ENCODE measurements around the gene HSPA2. TPM values are rescaled to one million over a fixed set of nuclear protein-coding genes. Genes with fewer than 3 reads are reported as not detected.
"Not testable (repeated sequence)": the region's sequence is repeated elsewhere in the genome, so short reads cannot be mapped to it uniquely, and the experiment has no call there.

Gene HSPA2
- total RNA-seq, 2 experiments from 2014 or later, result 3.2 to 4.1 TPM

DNA sequence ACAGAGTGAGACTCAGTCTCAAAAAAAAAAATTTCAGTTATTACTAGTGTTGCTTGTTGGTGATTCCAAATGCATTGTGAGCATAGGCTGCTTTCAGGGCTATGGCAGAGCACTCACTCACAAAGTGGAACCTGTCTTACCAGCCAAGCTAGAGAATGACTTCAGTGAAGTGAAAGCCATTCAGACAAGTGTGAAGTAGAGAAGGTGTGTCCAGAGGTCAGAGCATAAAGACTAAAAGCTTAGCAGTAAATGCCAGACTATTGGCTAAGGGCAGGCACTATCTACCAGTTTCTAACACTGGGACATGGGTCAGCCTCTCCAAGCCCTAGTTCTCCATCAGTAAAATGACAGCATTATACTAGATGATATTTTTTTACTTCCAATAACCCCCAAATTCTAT, 21.9 kb downstream of the HSPA2 start:
- H3K4me1 Mint-ChIP-seq, result peaks cover 3% of the 10 kb centered on the region
- H3K36me3 Mint-ChIP-seq (ENCODE audit: low read depth), result no peaks in the 10 kb centered on the region
- no peak overlapping the region for H3K4me3 Mint-ChIP-seq
- ChIA-PET CTCF (interaction anchor here (1.5 to 3.2 kb wide), 2 partner anchors 12 to 74 kb away, joined by 3 to 10 read pairs; partner anchors contain the start of gene PPP1R36), POLR2A (no interaction called here)
- DNase-seq, result no peak
- ATAC-seq, result no peak
- intact Hi-C loops (cut with DNase I, micrococcal nuclease), result no loop called here
- H3K27ac Mint-ChIP-seq, result no peak overlapping the region
- H3K9me3 Mint-ChIP-seq (ENCODE audit: low read depth), result no peaks in the 10 kb centered on the region
- H3K27me3 Mint-ChIP-seq, result no peaks in the 10 kb centered on the region

- Mint-ChIP-seq H3K27ac (no peak overlapping the region), H3K4me1 (peaks cover 3% of the 10 kb centered on the region), H3K9me3 (ENCODE audit: low read depth) (no peaks in the 10 kb centered on the region), H3K36me3 (ENCODE audit: low read depth) (no peaks in the 10 kb centered on the region), H3K27me3 (no peaks in the 10 kb centered on the region), H3K4me3 (no peak overlapping the region)
- POLR2A ChIA-PET, result no interaction called here
- no peak for ATAC-seq
- no peak for DNase-seq
- CTCF ChIA-PET, result interaction anchor here (0.8 to 3.2 kb wide), 3 partner anchors 13 to 166 kb away, joined by 3 to 10 read pairs (median 3); partner anchors contain the start of gene PPP1R36
- intact Hi-C loops (cut with DNase I, micrococcal nuclease), result no loop called here
These were observed 23.2 kb downstream of the HSPA2 start for GRCh38 chr14:64563696-64564095.

DNA sequence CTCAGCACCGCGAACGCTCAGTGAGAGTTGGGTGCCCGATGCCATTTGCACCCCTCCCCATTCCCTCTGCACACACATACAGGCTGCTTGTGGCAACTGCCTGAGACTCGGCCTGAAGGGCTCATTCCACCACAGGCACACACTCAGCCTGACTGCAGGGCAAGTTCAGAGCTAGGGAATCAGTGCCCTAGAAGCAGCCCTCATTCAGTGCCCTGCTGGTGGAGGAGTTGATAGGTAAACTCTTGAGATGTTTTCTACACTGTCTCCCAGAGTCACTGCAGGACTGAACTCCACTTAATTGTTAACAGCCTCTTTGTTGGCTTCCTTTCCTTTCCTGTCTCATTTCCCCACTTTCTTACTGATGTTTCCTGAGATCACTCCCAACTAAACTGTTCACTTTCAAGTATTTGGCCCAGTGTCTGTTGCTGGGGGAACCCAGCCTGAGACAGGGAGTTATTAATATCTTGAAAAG, 26.1 kb downstream of the HSPA2 start:
- ChIA-PET POLR2A (no interaction called here), CTCF (no interaction called here)
- no peaks in the 10 kb centered on the region for H3K27me3 Mint-ChIP-seq
- H3K27ac Mint-ChIP-seq, result no peak overlapping the region
- no peaks in the 10 kb centered on the region for H3K36me3 Mint-ChIP-seq (ENCODE audit: low read depth)
- no peaks in the 10 kb centered on the region for H3K9me3 Mint-ChIP-seq (ENCODE audit: low read depth)
- no peaks in the 10 kb centered on the region for H3K4me1 Mint-ChIP-seq
- DNase-seq, result no peak
- no peak overlapping the region for H3K4me3 Mint-ChIP-seq
- no peak for ATAC-seq
- intact Hi-C loops (cut with DNase I, micrococcal nuclease), result no loop called here

DNA sequence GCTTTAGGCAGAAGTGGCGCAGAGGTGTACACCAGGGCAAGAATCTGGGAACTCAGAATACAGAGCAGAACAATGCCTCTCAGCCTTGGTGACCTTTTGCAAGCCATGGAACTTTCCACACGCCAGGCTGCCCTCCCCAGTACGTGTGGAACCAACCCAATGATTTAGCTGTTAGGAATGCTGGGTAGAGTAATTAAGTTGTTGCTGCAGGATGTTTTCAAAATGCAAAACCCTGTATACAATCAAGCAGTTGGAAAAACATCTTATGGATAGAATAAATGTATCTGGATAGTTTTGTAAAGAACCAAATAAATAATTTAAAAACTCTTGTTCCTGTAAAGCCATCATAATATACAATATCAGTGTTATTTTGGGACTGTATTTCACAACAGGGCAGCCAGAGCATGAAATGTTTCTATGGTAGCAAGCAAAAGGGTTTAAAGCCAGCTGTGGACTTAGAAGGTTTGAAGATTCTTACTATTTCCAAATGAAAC, 28.6 kb downstream of the HSPA2 start:
- POLR2A ChIA-PET, result no interaction called here
- Mint-ChIP-seq H3K4me3 (no peak overlapping the region), H3K27me3 (no peaks in the 10 kb centered on the region), H3K27ac (no peak overlapping the region), H3K9me3 (ENCODE audit: low read depth) (no peaks in the 10 kb centered on the region), H3K4me1 (no peaks in the 10 kb centered on the region), H3K36me3 (ENCODE audit: low read depth) (no peaks in the 10 kb centered on the region)
- no peak for ATAC-seq
- intact Hi-C loops (cut with DNase I, micrococcal nuclease), result no loop called here
- CTCF ChIA-PET, result interaction anchor here (0.7 kb wide), 1 partner anchor 11 kb away, joined by 4 read pairs; no protein-coding TSS in a partner anchor
- no peak for DNase-seq

DNA sequence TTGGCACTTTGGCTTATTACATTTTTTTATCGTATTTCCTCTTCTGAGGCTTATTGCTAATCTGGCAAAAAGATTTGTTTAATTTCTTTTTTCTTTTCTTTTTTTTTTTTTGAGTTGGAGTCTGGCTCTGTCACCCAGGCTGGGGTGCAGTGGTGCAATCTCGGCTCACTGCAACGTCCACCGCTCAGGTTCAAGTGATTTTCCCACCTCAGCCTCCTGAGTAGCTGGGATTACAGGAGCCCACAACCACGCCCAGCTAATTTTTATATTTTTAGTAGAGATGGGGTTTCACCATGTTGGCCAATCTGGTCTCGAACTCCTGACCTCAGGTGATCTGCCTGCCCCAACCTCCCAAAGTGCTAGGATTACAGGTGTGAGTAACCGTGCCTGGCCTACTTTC, 29.1 kb downstream of the HSPA2 start:
- CTCF ChIA-PET, result interaction anchor here (0.7 kb wide), 1 partner anchor 11 kb away, joined by 4 read pairs; no protein-coding TSS in a partner anchor
- ATAC-seq; intact Hi-C loops (cut with DNase I, micrococcal nuclease): not testable (repeated sequence)

GRCh38 chr14:64572386-64573104, 32.0 kb downstream of the HSPA2 start:
- Mint-ChIP-seq H3K27me3 (no peaks in the 10 kb centered on the region), H3K36me3 (ENCODE audit: low read depth) (no peaks in the 10 kb centered on the region), H3K27ac (no peak overlapping the region), H3K4me1 (no peaks in the 10 kb centered on the region), H3K9me3 (ENCODE audit: low read depth) (no peaks in the 10 kb centered on the region), H3K4me3 (no peak overlapping the region)
- ATAC-seq, result no peak
- intact Hi-C loops (cut with DNase I, micrococcal nuclease), result no loop called here
- DNase-seq, result no peak
- CTCF ChIA-PET, result interaction anchor here (0.5 kb wide), 1 partner anchor 638 kb away, joined by 3 read pairs; no protein-coding TSS in a partner anchor
- POLR2A ChIA-PET, result no interaction called here

More for the DNA sequence above, 29.1 kb downstream of the HSPA2 start:
- H3K4me1 Mint-ChIP-seq; DNase-seq; H3K27ac Mint-ChIP-seq; H3K27me3 Mint-ChIP-seq; H3K9me3 Mint-ChIP-seq (ENCODE audit: low read depth); POLR2A ChIA-PET; H3K4me3 Mint-ChIP-seq; H3K36me3 Mint-ChIP-seq (ENCODE audit: low read depth): not testable (repeated sequence)

DNA sequence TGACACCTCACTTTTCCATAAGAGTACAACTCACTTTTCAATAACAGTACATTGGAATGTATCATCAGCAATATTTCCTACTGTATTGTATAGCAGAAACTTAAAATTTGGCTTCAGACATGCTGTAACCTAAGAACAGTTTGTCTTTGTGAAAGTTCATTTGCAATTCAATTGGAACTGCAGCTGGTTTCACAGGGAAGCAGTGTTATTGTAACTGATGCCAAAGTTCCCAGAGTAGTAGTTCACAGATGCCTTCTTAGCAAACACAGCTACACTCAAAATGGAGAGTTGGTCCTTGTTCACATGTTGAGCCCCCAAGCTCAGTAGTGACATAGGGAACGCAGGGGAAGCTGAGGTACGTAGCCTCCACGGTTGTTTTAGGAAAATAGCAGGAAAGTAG, 32.6 kb downstream of the HSPA2 start:
- Mint-ChIP-seq H3K36me3 (ENCODE audit: low read depth) (no peaks in the 10 kb centered on the region), H3K27me3 (no peaks in the 10 kb centered on the region), H3K9me3 (ENCODE audit: low read depth) (no peaks in the 10 kb centered on the region), H3K4me3 (no peak overlapping the region), H3K27ac (no peak overlapping the region), H3K4me1 (no peaks in the 10 kb centered on the region)
- ATAC-seq (no peak), DNase-seq (no peak)
- intact Hi-C loops (cut with DNase I, micrococcal nuclease), result no loop called here
- POLR2A ChIA-PET, result no interaction called here
- CTCF ChIA-PET, result interaction anchor here (0.6 kb wide), 1 partner anchor 62 kb away, joined by 3 read pairs; no protein-coding TSS in a partner anchor

DNA sequence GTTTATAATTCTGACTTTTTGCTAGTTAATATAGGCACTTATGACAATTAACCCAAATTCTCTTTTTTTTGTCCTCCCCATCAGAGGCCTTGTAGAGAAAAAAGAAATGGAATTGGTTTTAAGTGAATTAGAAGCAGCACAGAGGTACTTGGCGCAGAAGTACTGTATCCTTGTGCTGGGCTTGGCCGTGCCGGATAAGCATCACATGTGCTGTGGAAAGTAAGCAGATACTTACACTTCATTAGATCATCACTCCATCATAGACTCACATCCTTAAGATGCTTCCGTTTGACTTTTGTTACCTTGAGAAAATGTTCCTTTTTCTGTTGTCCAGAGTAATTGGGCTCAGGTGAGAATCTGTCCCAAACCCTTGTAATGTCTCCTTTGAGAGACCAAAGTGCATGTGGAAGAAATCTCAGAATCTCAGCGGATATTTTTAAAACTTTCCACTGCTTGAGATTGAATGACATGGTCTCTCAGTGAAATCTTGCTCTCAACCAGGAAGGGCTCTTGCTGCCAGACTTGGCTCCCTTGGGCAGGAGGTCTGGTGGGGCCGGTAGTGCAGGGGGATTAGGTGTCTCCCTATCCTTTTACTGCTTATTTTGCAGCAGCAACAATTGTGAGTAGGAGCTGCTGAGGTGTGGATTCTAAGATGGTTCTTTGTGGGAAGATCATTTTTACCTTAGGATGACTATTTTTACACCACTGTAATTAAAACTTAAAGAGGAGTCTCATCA, 34.0 kb downstream of the HSPA2 start:
- Mint-ChIP-seq H3K36me3 (ENCODE audit: low read depth) (no peaks in the 10 kb centered on the region), H3K27me3 (no peaks in the 10 kb centered on the region), H3K4me3 (no peak overlapping the region), H3K9me3 (ENCODE audit: low read depth) (no peaks in the 10 kb centered on the region), H3K4me1 (no peaks in the 10 kb centered on the region), H3K27ac (no peak overlapping the region)
- no peak for DNase-seq
- ChIA-PET CTCF (interaction anchor here (0.8 kb wide), 2 partner anchors 44 to 61 kb away, joined by 3 to 4 read pairs; no protein-coding TSS in a partner anchor), POLR2A (no interaction called here)
- ATAC-seq, result no peak
- intact Hi-C loops (cut with DNase I, micrococcal nuclease), result no loop called here

DNA sequence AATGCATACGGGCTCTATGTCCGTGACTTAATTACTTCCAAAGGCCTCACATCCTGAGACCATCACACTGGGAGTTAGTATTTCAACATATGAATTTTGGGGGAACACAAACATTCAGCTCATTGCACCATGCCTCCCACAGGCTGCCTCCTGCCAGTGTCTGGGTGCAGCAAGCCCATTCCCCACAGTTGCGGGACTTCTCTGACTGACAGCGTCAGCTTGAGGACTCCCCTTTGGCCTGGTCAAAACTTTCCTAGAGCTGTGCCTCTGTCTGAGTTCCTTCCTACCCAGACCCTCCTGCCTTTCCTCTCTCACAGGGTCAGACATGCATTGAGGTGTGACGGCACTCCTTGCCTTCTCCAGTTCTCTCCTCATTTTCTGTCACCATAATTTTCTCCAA, 36.7 kb downstream of the HSPA2 start:
- ChIA-PET POLR2A (no interaction called here), CTCF (interaction anchor here (1.2 kb wide), 1 partner anchor 60 kb away, joined by 3 read pairs; no protein-coding TSS in a partner anchor)

DNA sequence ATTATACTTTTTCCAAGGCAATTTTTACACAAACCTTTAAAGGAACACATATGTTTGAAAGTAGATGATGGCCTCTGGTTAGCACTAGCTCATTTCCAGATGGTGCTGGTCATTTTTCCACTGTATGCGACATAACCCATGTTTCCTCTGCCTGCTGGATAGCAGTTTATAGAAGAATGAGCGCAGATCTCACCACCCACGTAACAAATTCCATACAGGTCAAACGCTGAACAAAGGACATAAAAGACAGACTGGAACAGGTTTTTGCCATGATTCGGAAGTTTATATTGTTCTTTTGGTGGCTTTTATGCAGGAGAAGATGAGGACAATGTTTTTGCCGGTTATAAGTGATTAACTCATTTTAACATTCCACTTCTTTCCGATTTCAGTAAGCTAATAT, 39.9 kb downstream of the HSPA2 start:
- Mint-ChIP-seq H3K27me3 (no peaks in the 10 kb centered on the region), H3K4me3 (no peak overlapping the region), H3K27ac (no peak overlapping the region), H3K9me3 (ENCODE audit: low read depth) (no peaks in the 10 kb centered on the region), H3K36me3 (ENCODE audit: low read depth) (no peaks in the 10 kb centered on the region), H3K4me1 (no peaks in the 10 kb centered on the region)
- DNase-seq (no peak), ATAC-seq (no peak)
- CTCF ChIA-PET, result interaction anchor here (0.7 to 1.0 kb wide), 3 partner anchors 11 to 269 kb away, joined by 3 to 4 read pairs (median 3); no protein-coding TSS in a partner anchor
- POLR2A ChIA-PET, result no interaction called here
- intact Hi-C loops (cut with DNase I, micrococcal nuclease), result no loop called here

More for the DNA sequence above, 36.7 kb downstream of the HSPA2 start:
- H3K9me3 Mint-ChIP-seq (ENCODE audit: low read depth), result no peaks in the 10 kb centered on the region
- H3K36me3 Mint-ChIP-seq (ENCODE audit: low read depth), result no peaks in the 10 kb centered on the region
- intact Hi-C loops (cut with DNase I, micrococcal nuclease), result no loop called here
- H3K27ac Mint-ChIP-seq, result no peak overlapping the region
- ATAC-seq, result no peak
- DNase-seq, result no peak
- H3K4me1 Mint-ChIP-seq, result no peaks in the 10 kb centered on the region
- no peak overlapping the region for H3K4me3 Mint-ChIP-seq
- no peaks in the 10 kb centered on the region for H3K27me3 Mint-ChIP-seq

- Mint-ChIP-seq H3K27me3 (no peaks in the 10 kb centered on the region), H3K9me3 (ENCODE audit: low read depth) (no peaks in the 10 kb centered on the region), H3K36me3 (ENCODE audit: low read depth) (no peaks in the 10 kb centered on the region), H3K4me1 (no peaks in the 10 kb centered on the region), H3K4me3 (no peak overlapping the region), H3K27ac (no peak overlapping the region)
- ATAC-seq, result no peak
- POLR2A ChIA-PET, result no interaction called here
- DNase-seq, result no peak
- intact Hi-C loops (cut with DNase I, micrococcal nuclease), result no loop called here
- CTCF ChIA-PET, result no interaction called here
These were observed 40.8 kb downstream of the HSPA2 start for GRCh38 chr14:64581363-64581762.
